ENCODE results near the gene MAP3K4.
"Not testable (repeated sequence)": the region's sequence is repeated elsewhere in the genome, so short reads cannot be mapped to it uniquely, and the experiment has no call there.

MAP3K4 gene

GRCh38 chr6:161094955-161095354 lies 103.4 kb downstream of the MAP3K4 start:
- DNase-seq: no peak

GRCh38 chr6:161095916-161096315 lies 104.3 kb downstream of the MAP3K4 start:
- no peak for DNase-seq

- no peak for DNase-seq
These were observed 108.5 kb downstream of the MAP3K4 start for GRCh38 chr6:161100072-161100471.

DNA sequence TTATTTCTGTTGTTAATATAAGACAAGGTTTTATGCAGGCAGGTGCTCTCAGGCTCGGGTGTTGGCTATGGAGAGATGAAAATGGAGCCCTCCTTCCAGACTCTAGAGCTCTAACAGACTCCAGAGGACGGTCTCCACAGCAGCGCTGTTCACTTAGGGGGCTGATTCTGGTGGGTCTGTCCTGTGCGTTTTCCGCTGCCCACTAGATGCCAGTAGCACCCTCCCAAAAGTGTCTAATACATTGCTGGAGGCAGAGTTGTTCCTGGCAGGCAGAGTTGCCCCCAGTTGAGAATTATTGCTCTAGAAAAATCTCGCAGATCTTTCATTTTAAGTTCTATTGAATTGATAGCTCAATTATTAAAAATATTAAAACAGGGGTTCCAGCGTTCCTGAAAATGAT lies 109.9 kb downstream of the MAP3K4 start:
- no peak for DNase-seq

DNA sequence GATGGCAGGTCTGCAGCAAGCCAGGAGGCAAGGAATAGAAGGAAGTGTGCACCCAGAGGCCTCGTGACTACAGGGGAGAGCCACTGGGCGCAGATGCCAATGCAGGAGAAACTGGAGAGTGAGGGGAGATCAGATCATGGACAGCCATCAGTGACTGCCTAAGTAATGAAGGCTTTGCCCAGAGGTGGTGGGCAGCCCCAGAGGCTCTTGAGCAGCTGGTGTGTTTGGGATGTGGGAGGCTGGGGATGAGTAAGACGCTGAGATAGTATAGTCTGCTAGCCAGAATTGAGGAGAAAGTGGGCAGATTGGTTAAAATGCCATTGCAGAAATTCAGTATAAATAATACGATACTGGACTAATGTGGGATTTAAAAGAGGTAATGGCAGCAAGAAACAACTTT lies 111.9 kb downstream of the MAP3K4 start:
- no peak for DNase-seq

- DNase-seq: no peak
These were observed 113.4 kb downstream of the MAP3K4 start for GRCh38 chr6:161104966-161105365.

DNA sequence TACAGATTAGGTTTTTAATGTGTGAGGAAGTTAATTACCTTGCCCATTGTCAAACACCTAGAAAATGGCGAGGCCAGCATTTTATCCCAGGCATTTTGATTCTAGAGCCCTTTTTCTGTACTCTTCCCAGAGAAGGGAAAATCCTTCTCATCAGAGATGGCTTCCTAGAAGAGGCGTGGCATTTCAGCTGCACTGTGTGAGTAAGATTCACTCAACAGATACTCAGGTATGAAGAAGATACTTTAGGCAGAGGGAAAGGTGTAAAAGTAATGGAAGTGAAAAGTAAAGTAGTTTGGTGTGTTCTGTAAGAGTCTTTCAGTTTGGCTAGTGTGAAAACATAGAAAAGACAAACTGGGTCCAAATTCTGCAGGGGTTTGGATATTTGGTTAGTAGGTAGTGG lies 113.8 kb downstream of the MAP3K4 start:
- no peak for DNase-seq

DNA sequence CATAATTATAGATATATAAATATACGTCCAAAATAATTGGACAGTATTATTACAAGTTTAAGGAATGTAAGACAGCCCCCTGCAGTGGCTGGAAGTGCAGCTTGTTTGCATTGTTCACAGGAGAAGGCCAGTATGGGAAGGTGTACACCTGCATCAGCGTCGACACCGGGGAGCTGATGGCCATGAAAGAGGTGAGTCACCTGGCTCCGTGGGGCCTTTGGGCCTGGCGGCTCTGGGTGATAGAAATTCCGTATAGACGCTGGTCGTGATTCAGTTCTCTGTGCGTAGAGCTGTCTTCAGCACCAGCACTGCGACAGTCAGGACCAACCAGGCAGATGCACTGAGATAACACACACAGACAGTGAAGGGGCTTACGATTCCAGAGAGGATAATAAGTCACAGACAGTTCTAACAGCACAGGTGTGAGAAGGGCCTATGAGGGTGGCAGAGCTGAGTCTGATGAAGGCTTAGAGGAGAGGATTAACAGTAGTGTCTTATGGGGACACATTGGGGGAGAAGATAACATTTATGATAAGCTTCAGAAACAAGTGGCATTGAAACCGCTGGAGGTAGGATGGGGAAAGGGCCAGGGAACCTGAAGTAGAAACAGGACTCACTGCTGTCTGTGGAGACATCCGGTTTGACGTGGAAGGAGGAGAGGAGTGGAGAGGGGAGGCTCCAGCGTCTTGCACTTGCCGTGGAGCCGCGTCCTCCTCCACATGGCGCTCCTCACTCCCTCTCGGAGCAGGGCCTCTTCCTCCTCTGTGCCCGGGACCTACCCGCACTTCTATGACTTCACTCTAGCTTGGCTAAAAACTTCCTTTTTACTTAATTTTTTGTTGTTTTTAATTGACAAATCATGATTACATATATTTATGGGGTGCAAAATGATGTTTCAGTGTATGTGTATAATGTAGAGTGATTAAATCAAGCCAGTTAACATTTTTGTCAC lies 116.5 kb downstream of the MAP3K4 start:
- no peak for DNase-seq

GRCh38 chr6:161108916-161109315 lies 117.3 kb downstream of the MAP3K4 start:
- no peak for DNase-seq

DNA sequence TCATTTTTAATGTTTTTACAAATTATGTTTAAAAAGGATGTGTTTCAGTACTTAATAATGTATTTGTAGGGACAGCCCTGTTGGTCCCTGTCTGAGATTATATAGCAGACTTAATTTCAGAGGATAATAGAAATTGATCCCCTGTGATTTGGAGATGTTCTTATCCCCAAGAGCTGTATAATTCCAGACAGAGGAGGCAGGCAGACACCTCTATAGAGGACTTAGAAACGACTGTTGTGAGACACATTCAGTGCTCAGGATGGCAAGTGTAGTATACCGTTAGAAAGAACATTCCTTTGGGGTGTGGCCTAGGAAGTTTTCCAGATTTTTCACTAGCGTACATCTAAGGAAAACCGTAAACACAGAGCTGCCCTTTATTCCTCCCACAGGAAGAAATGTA lies 117.8 kb downstream of the MAP3K4 start:
- DNase-seq: no peak

DNA sequence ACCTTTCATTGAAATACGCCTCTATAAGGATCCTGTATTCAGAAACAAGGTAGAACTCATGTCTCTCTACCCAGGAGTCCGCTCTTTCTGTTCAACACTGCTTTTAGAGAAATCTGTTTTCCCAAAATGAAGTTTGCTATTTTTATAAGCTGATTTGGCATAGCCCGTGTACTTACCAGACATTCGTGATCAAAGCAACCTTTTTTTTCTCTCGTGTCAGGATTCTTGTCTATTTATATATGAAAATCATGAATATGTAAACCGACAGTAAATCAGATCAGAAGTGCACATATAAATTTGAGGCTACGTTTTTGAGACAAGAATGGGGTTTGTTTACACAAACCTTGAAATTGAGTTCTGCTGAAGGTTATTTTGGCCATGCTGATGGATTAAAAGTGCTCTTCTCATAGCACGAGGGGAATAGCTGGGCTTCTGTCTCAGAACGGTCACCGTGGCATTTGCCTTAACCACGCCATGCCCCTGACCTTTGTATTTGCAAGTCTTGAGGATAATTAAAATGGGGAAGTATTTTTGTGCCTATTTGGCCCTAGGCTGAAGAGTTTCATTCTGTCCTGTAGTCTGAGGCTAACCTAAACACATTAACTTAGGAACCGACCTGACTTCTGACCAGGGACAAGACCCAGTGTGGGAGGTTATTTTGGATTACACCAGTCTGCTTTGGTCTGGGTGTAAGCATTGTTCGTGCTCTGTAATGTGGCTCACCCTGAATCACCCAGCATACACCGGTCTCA lies 118.6 kb downstream of the MAP3K4 start:
- DNase-seq: no peak

GRCh38 chr6:161111261-161111660 lies 119.7 kb downstream of the MAP3K4 start:
- no peak for DNase-seq

GRCh38 chr6:161115468-161115867 lies 123.9 kb downstream of the MAP3K4 start:
- no peak for DNase-seq

- DNase-seq: no peak
These were observed 125.0 kb downstream of the MAP3K4 start for GRCh38 chr6:161116554-161116953.

- no peak for DNase-seq
These were observed 125.7 kb downstream of the MAP3K4 start for GRCh38 chr6:161117308-161117707.

DNA sequence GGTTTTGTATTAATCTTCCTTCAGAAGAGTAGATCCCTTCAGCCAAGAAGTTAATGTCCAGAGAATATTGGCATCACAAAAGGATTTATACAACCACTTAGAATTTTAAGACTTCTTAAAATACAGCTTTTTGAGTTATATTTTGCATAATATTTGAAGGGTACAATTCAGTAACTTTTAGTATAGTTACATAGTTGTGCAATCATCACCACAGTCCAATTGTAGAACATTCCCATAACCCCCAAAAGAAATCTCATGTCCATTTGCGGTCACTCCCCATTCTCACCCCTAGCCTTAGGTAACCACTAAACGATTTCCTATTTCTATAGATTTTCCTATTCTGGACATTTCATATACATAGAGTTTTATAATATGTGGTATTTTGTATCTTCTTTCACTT lies 126.4 kb downstream of the MAP3K4 start:
- no peak for DNase-seq

DNA sequence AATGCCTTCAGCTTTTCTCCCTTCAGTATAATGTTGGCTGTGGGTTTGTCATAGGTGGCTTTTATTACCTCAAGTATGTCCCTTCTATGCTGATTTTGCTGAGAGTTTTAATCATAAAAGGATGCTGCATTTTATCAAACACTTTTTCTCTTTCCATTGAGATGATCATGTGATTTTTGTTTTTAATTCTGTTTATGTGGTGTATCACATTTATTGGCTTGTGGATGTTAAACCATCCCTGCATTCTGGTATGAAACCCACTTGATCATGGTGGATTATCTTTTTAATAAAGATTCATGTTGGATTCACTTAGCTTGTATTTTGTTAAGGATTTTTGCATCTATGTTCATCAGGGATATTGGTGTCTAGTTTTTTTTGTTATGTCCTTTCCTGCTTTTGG lies 131.8 kb downstream of the MAP3K4 start:
- DNase-seq: not testable (repeated sequence)

- no peak for DNase-seq
These were observed 134.0 kb downstream of the MAP3K4 start for GRCh38 chr6:161125591-161125990.

DNA sequence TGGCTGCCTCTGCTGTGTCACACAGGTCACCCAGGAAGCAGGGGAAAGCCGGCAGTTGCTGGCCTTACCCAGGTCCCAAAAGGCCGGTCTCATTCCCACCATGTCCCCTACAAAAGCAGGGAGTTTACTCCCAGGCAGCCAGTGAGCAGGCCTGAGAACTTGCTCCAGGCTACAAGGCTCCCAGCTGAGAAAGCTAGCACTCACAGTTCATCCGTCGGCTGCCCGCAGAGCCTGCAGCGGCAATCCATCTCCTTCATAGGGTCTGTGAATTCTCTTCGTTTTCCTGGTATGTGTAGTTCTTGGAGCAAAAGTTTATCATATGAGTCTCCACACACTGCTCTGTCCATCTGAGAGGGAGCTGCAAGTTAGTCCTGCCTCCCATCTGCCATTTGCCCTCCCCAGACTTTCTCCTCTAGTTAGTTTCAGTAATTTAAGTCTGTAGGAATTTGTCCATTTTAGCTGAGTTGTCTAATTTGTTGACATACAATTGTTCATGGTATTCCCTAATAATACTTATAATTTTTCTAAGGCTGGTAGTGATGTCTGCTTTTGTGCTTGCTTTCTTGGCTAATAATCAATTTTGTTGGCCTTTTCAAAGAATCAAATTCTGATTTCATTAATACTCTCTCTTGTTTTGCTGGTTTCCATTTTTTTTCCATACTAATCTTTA lies 135.6 kb downstream of the MAP3K4 start:
- no peak for DNase-seq

GRCh38 chr6:161128230-161128629 lies 136.7 kb downstream of the MAP3K4 start:
- no peak for DNase-seq

DNA sequence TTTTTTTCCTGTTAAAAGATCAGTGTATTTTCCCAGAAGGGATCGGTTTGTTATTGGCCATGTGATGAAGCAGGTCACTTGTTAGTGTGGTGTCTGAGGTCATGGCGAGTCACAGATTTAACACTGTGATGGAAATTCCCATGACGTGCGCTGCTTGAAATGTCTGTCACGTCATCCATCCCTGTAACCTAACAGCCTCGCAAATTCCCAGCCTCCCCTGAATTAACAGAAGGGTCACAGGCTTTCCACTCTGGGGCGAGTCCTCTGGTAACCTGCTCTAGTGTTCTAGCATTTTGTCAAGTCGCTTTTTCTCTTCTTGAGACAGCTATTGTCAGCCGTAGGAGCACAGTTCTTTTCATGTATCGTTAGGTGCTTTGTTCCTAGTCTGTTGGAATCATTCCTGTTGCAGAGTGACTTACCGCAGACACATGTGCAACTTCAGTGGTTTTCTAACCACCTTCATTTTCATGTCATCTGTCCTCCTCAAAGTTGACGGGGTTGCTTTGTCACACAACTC lies 137.2 kb downstream of the MAP3K4 start:
- DNase-seq: no peak

DNA sequence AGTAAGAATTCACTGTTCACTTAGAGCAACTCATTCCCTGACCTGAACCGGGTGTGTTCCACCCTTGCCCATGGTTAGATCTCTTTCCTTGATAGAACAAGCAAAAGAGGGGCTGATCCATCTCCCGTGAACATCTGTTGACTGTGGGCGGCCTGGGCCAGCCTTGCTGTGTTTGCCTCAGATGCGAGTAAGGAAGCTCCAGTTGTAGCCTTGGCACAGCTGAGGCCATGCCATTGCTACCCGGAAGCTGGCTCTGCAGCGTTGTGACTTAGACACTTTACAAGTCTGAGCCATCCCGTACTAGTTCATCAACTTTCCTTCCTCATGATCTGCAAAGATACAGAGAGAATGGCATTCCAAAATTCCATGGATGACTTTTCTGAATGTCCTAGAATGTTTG lies 139.0 kb downstream of the MAP3K4 start:
- no peak for DNase-seq

Measured in NK-92 treated with Interleukin-12 subunit alpha and Interleukin-12 subunit beta, amount 100 ng/mL, for 24 hours (cell line).